H1 (cell line): ENCODE data around the gene STIMATE. TPM values are rescaled to one million over a fixed set of nuclear protein-coding genes. Genes with fewer than 3 reads are reported as not detected.

ENCODE experiments used
- CHD2 ChIP-seq: IDR thresholded peaks from 2 replicates; pipeline ENCODE4 v1.6.1; 2012; ENCODE audit warnings: low read length, improper control_type of control experiment
- EGR1 ChIP-seq: IDR thresholded peaks from 2 replicates; pipeline ENCODE4 v1.6.1; 2011; ENCODE audit warnings: low read depth, low read length, borderline replicate concordance
- GTF2F1 ChIP-seq: IDR thresholded peaks from 2 replicates; pipeline ENCODE4 v1.6.1; 2012; ENCODE audit warnings: low read depth, low read length, improper control_type of control experiment, borderline replicate concordance
- MAFK ChIP-seq: IDR thresholded peaks from 2 replicates; pipeline ENCODE4 v1.6.1; 2012; ENCODE audit warnings: low read depth, mild to moderate bottlenecking, improper control_type of control experiment, low read length
- PHF8 ChIP-seq: fragments of 200-600 bp; sonication (generic); conservative IDR thresholded peaks from 2 replicates; pipeline ENCODE4 v1.7.1; 2012; ENCODE audit warnings: low read depth, mild to moderate bottlenecking, inconsistent platforms, low read length, moderate library complexity
- POLR2A ChIP-seq, 2 experiments: IDR thresholded peaks; 1 replicate in 1 of 2; 2 replicates in 1 of 2; pipeline ENCODE4 v1.6.1; 2011; ENCODE audit warnings: low read depth in 2 of 2, low read length in 2 of 2, mild to moderate bottlenecking in 2 of 2; ENCODE audit errors: control extremely low read depth in 1 of 2
- SIRT6 ChIP-seq: IDR thresholded peaks from one replicate; pipeline ENCODE4 v1.7.1; 2012; ENCODE audit warnings: low read length, inconsistent platforms
- SUZ12 ChIP-seq: fragments of 200-600 bp; sonication (generic); IDR thresholded peaks from 2 replicates; pipeline ENCODE4 v1.6.1; 2012; ENCODE audit warnings: mild to moderate bottlenecking, inconsistent platforms, low read length, moderate library complexity, mixed read lengths
- polyA plus RNA-seq, 7 experiments: library from polyadenylated mRNA; depleted of rRNA in 3 of 7; stranded (reverse) in 5 of 7; unstranded in 2 of 7; fragments of >200 nt in 5 of 7; fragments of 200-250 nt in 2 of 7; gene quantifications; 1 replicate in 5 of 7; 2 replicates in 1 of 7; 4 replicates in 1 of 7; pipeline versions ENCODE4 v1.2.1 to v1.2.3, GENCODE V29; 2011 to 2013; ENCODE audit warnings: missing spikeins in 2 of 7, mixed read lengths in 2 of 7
- total RNA-seq: library from RNA; stranded (reverse); fragmentation: NEBNext Ultra II Directional; extraction: Animal tissue kit (Norgen Biotek cat#: 25700); gene quantifications from 2 replicates; pipeline ENCODE4 v1.2.1, GENCODE V29; 2021

STIMATE gene
- total and polyA plus RNA-seq, 2 of the 8 experiments (the other 6 are each of a cell fraction or from before 2014, with no cell fraction given): 17.5 to 22.1 TPM

- no peak for TF ChIP-seq MAFK
- no peak for TF ChIP-seq SIRT6
- no peak for TF ChIP-seq PHF8
- TF ChIP-seq SUZ12: no peak
- TF ChIP-seq CHD2: no peak
- no peak for TF ChIP-seq GTF2F1
- no peak for TF ChIP-seq POLR2A (IDR thresholded peaks at IDR 0.05; ENCODE audit: control extremely low read depth in 1 of 2, low read depth in 2 of 2, low read length in 2 of 2)
- TF ChIP-seq EGR1: no peak
Observed at GRCh38 chr3:52798376-52798977, 98.9 kb downstream of the STIMATE start (continued).
